UCSD-AML1 (cell line): ENCODE results near the gene HMCN1.

Experiments
- DNase-seq: peaks from one replicate; lab custom pipeline; 2025; ENCODE audit not compliant: unreplicated experiment; lab: John Stamatoyannopoulos, UW

HMCN1 gene

GRCh38 chr1:186218654-186219352, 484.6 kb downstream of the HMCN1 start:
- DNase-seq, result no peak

- DNase-seq, result no peak
Observed at GRCh38 chr1:186220067-186220466, 485.9 kb downstream of the HMCN1 start.

GRCh38 chr1:186220911-186221310, 486.7 kb downstream of the HMCN1 start:
- DNase-seq, result no peak

GRCh38 chr1:186225096-186225495, 490.9 kb downstream of the HMCN1 start:
- no peak for DNase-seq

- DNase-seq, result no peak
Observed at GRCh38 chr1:186228749-186229148, 494.6 kb downstream of the HMCN1 start.

- DNase-seq, result no peak
Observed at GRCh38 chr1:186231861-186232436, 497.8 kb downstream of the HMCN1 start.

GRCh38 chr1:186234976-186235686, 500.9 kb downstream of the HMCN1 start:
- no peak for DNase-seq

- no peak for DNase-seq
Observed at GRCh38 chr1:186235696-186236095, 501.5 kb downstream of the HMCN1 start.

GRCh38 chr1:186236921-186237320, 502.7 kb downstream of the HMCN1 start:
- no peak for DNase-seq

GRCh38 chr1:186239171-186239570, 505.0 kb downstream of the HMCN1 start:
- DNase-seq, result no peak

- DNase-seq, result no peak
Observed at GRCh38 chr1:186240436-186240835, 506.2 kb downstream of the HMCN1 start.
